Astrocyte of the spinal cord (primary cell): ENCODE results near the gene LTBP4.

Experiments used
- DNase-seq: peaks from one replicate; pipeline ENCODE4 v3.0.0; 2011; ENCODE audit warnings: low read depth, low spot score
- H3K4me3 ChIP-seq: 2 replicates; pipeline ENCODE4 v1.5.1; 2011; ENCODE audit warnings: low read depth, mild to moderate bottlenecking, low read length, moderate library complexity
- in situ Hi-C: cut with HindIII; loops from 2 replicates; pipeline ENCODE4 v1.10.0; 2017; ENCODE audit warnings: low sequenced_read_pairs
- TF ChIP-seq, protein P1 (sequence below): IDR thresholded peaks from 2 replicates; pipeline ENCODE4 v1.5.1; 2012; ENCODE audit warnings: low read depth, mild to moderate bottlenecking, low read length, inconsistent platforms

The LTBP4 gene

DNA sequence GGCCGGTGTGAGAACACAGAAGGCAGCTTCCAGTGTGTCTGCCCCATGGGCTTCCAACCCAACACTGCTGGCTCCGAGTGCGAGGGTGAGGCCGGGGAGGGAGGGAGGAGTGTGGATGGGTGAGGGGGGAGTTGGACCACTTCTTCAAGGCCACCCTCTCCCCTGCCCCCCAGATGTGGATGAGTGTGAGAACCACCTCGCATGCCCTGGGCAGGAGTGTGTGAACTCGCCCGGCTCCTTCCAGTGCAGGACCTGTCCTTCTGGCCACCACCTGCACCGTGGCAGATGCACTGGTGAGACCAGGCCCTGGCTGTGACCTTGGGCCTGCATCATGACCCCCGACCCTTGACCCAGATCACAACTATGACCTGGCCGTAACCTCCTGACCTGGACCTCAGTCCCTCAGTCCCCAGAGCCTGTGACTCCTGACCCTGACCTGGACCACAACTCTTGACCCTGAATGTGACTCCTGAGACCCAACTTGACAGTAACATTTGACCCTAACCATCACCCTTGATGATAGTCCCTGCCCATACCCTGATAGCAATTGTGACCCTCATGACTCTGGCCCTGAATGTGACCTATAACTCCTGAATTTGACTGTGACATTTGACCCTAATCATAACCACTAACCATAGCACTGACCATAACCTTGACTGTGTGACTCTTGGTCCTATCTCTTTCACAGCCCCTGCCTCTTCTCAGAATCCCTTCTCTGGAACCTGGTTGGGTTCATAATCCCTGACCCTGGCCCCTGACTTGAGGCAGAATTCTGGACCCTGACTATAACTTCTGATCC lies 10.9 kb downstream of the LTBP4 start:
- H3K4me3 ChIP-seq = no peak overlapping the region
- no peak for DNase-seq
- in situ Hi-C loops = no loop called here
- TF ChIP-seq, protein P1, sequence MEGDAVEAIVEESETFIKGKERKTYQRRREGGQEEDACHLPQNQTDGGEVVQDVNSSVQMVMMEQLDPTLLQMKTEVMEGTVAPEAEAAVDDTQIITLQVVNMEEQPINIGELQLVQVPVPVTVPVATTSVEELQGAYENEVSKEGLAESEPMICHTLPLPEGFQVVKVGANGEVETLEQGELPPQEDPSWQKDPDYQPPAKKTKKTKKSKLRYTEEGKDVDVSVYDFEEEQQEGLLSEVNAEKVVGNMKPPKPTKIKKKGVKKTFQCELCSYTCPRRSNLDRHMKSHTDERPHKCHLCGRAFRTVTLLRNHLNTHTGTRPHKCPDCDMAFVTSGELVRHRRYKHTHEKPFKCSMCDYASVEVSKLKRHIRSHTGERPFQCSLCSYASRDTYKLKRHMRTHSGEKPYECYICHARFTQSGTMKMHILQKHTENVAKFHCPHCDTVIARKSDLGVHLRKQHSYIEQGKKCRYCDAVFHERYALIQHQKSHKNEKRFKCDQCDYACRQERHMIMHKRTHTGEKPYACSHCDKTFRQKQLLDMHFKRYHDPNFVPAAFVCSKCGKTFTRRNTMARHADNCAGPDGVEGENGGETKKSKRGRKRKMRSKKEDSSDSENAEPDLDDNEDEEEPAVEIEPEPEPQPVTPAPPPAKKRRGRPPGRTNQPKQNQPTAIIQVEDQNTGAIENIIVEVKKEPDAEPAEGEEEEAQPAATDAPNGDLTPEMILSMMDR = no peak

DNA sequence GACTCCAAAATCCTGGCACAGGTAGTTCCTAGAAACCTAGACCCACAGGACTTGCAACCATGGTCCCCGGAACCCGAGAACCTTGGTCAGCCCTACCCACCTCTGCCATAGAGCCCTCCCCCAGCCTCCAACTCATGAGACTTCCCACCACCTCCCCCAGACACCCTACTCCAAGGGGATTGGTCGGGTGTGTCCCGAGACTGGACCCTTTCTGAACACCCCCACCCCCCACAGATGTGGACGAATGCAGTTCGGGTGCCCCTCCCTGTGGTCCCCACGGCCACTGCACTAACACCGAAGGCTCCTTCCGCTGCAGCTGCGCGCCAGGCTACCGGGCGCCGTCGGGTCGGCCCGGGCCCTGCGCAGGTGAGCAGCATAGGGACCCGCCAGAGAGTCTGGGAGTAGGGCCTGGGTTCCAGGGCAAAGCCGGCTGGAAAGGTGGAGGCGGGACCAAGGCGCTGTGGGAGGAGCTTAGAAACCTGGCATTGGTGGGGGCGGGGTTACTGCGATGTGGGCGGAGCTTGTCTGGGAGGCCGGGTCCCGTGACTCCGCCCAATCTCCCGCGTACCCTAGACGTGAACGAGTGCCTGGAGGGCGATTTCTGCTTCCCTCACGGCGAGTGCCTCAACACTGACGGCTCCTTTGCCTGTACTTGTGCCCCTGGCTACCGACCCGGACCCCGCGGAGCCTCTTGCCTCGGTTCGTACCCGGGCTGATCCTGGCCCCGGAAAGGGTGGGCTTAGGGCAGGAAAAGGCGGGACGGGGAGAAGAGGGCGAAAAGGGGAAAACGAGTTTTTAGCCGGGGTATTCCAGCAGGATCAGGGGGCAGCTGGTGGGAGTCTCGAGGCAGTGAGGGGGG lies 11.9 kb downstream of the LTBP4 start:
- H3K4me3 ChIP-seq = peak overlapping the region; percentile 72

DNA sequence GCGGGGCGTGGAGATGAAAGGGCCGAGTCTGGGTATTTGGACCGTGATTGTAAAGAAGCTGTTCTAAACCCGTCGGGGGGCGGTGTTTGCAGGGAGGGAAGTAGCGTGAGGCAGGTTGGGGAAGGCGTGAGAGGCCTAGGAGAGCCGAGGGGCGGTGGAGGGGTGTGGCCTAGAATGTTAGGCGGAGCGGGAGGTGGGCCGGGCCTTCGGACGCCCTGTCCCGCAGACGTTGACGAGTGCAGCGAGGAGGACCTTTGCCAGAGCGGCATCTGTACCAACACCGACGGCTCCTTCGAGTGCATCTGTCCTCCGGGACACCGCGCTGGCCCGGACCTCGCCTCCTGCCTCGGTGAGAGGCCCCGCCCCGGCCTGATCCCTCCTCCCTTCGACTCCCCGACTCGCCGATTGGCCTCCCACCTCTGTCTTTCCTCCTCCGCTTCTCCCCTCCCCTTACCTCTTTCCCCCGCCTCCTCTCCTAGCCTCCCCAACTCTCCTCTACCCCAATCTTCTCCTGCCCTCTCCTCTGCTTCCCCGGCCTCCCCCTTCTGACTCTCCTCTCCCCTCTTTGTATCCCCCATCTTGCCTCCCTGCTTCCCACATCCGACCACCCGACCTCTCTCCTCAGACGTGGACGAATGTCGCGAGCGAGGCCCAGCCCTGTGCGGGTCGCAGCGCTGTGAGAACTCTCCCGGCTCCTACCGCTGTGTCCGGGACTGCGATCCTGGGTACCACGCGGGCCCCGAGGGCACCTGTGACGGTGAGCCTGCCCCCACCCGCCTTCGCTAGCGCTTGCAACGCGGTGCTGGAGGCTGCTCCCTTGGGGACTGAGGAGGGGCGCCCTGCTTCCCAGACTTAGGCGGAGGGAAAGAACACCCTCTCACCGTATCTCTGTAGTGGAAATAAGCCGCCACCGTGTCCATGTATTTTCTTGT lies 12.8 kb downstream of the LTBP4 start:
- TF ChIP-seq, protein P1 = no peak
- in situ Hi-C loops = no loop called here
- DNase-seq = peak; percentile 90
- peak overlapping the region; percentile 72 for H3K4me3 ChIP-seq

More for the DNA sequence above, 11.9 kb downstream of the LTBP4 start:
- DNase-seq = peak; percentile 53
- in situ Hi-C loops = no loop called here
- TF ChIP-seq, protein P1 = no peak

DNA sequence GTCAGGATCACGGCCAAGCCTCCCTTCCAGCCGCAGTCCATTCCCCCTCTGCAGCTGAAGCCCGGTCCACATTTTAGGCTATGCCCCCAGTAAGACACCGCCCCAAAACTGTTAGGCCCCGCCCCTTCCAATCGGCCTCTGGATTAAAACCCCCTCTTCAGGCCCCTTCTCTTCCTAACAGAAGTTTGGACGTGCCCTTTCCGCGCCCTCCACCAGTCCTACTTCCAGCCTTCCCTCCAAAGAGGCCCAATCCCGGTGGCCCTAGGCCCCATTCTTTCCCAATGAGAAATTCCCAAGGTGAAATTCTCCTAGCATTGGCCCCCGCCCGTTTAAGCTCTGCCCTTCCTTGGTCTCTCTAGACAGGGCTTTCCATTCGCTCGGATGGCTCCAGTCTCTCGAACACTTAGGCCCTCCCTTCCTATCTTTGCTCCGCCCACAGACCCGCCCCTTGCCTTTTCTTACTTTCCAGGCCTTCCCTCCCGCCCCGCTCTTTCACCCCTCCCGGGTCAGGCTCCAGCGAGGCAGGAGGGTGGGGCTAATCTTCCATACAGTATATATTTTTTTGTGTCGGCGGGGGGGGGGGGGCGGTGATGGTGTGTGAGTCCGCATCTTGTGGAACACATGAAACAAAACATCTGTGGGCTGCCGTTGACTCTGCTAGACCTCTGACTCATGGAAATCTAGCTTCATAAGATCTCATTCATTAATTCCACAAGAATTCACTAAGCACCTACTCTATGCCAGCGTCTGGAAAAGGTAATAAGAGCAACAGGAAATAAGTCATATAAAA lies 13.6 kb downstream of the LTBP4 start:
- in situ Hi-C loops = no loop called here
- H3K4me3 ChIP-seq = peak overlapping the region; percentile 72
- TF ChIP-seq, protein P1 = no peak
- peak; percentile 98 for DNase-seq

DNA sequence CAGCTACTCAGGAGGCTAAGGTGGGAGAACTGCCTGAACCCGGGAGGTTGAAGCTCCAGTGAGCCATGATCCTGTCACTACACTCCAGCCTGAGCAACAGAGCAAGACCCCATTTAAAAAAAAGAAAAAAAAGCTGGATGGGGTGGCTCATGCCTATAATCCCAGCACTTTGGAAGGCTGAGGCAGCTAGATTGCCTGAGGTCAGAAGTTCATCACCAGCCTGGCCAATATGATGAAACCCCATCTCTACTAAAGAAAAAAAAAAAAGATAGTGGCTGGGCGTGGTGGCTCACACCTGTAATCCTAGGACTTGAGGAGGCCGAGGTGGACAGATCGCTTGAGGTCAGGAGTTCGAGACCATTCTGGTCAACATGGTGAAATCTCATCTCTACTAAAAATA lies 15.0 kb downstream of the LTBP4 start:
- no peak for DNase-seq
- no peak overlapping the region for H3K4me3 ChIP-seq
- in situ Hi-C loops = no loop called here
- TF ChIP-seq, protein P1 = no peak
